Skeletal muscle satellite cell (primary cell): ENCODE measurements around the gene MAP1LC3A.

Experiments
- H3K27me3 ChIP-seq: 2 replicates; pipeline ENCODE4 v1.7.0; 2013; ENCODE audit warnings: low read length; ENCODE audit not compliant: control insufficient read depth, insufficient read depth
- H3K36me3 ChIP-seq: 2 replicates; pipeline ENCODE4 v1.7.0; 2013; ENCODE audit warnings: mild to moderate bottlenecking, control low read depth, low read length; ENCODE audit not compliant: insufficient read depth
- H3K4me1 ChIP-seq: 2 replicates; pipeline ENCODE4 v1.7.0; 2013; ENCODE audit warnings: low read length; ENCODE audit not compliant: control insufficient read depth, insufficient read depth
- H3K4me2 ChIP-seq: 2 replicates; pipeline ENCODE4 v1.7.0; 2013; ENCODE audit warnings: mild to moderate bottlenecking, low read length
- H3K4me3 ChIP-seq: 2 replicates; pipeline ENCODE4 v1.7.0; 2013; ENCODE audit warnings: low read length
- H3K9ac ChIP-seq: 2 replicates; pipeline ENCODE4 v1.7.0; 2013; ENCODE audit warnings: mild to moderate bottlenecking, low read depth, low read length, moderate library complexity
- H3K9me3 ChIP-seq: replicated peaks from 2 replicates; pipeline ENCODE4 v1.7.0; 2013; ENCODE audit warnings: mild to moderate bottlenecking, control low read depth, low read length

MAP1LC3A gene

DNA sequence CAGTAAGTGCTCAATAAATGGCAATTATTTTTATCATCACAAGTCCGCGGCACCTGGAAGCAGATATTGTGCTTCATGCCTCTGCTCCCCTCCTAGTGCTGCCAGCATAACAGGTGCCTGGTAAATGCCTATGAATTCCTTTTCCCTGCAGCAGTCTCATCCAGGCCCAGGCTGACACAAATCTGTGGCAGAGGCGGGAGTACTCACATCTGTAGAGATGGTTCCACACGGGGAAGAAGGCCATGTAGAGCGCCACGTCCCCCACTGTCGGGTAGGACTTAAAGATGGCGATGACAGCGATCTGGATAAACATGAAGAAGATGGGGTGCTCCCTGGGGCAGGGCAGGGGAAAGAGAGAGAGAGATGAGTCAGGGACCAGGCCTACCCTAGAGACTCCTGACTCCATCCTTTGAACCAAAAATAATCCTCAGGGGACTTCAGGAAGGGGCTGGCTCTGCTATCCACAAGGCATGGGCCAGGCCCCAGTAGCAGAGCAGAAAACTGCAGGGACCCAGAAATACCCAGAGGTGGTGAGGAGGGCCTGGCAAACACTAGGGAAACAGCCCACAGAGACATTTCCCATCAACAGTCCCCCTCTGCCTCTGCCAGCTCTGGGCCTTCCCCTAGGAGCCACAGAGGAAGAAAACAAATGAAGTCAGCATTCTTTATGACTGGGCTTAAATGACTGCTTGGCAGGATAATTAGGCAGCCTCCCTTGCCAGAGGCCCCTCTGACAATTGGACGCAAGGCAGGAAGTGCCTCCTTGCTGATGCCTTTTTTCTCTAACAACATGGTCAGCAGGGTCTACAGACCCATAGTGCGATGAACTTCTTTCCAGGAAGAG, 23.0 kb downstream of the MAP1LC3A start:
- Histone ChIP-seq H3K4me3 (no peak overlapping the region), H3K4me2 (no peak overlapping the region), H3K4me1 (peaks cover 41% of the 10 kb centered on the region), H3K9me3 (no peaks in the 10 kb centered on the region), H3K36me3 (peaks cover 6% of the 10 kb centered on the region), H3K27me3 (no peaks in the 10 kb centered on the region), H3K9ac (peak overlapping the region; percentile 26)

DNA sequence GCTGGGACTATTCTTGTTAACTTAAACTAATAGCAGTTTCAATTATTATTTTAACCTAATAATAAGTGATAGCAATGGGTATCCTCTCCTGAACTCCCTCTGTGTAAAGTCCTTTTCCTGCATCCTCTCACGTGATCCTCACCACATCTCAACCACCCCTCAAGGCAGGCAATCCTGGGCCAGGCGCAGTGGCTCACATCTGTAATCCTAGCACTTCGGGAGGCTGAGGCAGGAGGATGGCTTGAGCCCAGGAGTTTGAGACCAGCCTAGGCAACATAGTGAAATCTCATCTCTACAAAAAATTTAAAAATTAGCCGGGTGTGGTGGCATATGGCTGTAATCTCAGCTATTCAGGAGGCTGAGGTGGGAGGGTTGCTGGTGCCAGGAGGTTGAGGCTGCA, 23.7 kb downstream of the MAP1LC3A start:
- Histone ChIP-seq H3K36me3 (peaks cover 6% of the 10 kb centered on the region), H3K9ac (no peak overlapping the region), H3K27me3 (no peaks in the 10 kb centered on the region), H3K4me3 (no peak overlapping the region), H3K4me2 (no peak overlapping the region), H3K9me3 (no peaks in the 10 kb centered on the region), H3K4me1 (peaks cover 41% of the 10 kb centered on the region)

DNA sequence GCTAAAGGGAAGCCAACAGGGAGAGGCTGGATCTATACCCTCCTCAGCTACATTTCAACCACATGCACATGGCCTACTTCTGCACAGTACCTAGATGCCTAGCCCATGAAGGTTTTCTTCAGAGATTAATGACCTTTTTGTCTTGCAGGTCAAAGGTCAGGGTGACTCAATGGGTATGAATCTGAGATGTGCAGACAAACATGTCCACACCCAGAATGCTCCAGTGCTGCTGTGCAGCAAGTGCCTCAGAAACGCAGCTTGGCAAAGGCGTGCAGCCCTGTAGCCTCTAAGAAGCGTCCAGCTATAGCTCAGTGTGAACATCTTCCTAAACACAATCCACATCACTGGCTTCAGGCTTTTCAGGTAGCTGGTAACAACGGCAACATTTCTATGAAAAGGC, 24.4 kb downstream of the MAP1LC3A start:
- peaks cover 6% of the 10 kb centered on the region for H3K36me3 ChIP-seq
- no peak overlapping the region for H3K4me3 ChIP-seq
- H3K4me2 ChIP-seq = no peak overlapping the region
- H3K27me3 ChIP-seq = no peaks in the 10 kb centered on the region
- peaks cover 41% of the 10 kb centered on the region for H3K4me1 ChIP-seq
- H3K9me3 ChIP-seq = no peaks in the 10 kb centered on the region
- H3K9ac ChIP-seq = no peak overlapping the region

DNA sequence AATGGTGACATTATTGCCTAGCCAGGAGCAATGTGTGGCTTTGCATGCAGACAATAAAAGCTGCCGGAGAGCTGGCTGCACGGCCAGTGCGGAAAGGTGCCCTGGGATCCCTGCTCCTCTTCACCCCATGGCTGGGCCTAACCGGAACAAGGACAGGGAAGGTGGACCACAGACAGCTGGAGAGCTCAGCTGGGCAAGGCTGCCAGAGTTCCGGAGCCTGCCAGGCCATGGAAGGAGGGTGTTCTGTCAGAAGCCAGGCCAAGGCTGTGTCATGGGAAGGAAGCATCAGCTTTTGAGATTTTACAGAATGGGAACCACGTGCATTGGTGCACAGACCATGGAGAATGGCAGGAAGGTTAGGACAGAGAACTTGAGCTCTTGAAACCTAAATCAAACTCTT, 25.0 kb downstream of the MAP1LC3A start:
- Histone ChIP-seq H3K9me3 (no peaks in the 10 kb centered on the region), H3K4me1 (peaks cover 41% of the 10 kb centered on the region), H3K27me3 (no peaks in the 10 kb centered on the region), H3K4me3 (no peak overlapping the region), H3K36me3 (peaks cover 6% of the 10 kb centered on the region), H3K9ac (no peak overlapping the region), H3K4me2 (no peak overlapping the region)

DNA sequence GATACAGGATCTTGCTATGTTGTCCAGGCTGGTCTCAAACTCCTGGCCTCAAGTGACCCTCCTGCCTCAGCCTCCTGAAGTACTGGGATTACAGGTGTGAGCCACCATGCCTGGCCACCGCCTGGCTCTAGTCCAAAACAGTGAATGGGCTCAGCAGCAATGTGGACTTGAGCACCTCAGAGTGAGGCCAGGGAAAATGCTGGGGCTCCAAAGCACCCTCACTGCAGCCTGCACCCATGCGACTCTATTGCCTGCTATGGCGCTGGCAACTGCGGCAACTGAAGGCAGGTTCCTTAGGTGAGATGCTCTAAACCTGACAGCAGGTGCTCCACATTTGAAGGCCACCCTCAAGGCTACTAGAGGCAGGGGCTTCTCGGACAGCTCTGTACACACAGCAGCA, 26.5 kb downstream of the MAP1LC3A start:
- Histone ChIP-seq H3K4me1 (peaks cover 29% of the 10 kb centered on the region), H3K27me3 (no peaks in the 10 kb centered on the region), H3K4me3 (no peak overlapping the region), H3K36me3 (peaks cover 6% of the 10 kb centered on the region), H3K4me2 (no peak overlapping the region), H3K9me3 (no peaks in the 10 kb centered on the region), H3K9ac (no peak overlapping the region)

DNA sequence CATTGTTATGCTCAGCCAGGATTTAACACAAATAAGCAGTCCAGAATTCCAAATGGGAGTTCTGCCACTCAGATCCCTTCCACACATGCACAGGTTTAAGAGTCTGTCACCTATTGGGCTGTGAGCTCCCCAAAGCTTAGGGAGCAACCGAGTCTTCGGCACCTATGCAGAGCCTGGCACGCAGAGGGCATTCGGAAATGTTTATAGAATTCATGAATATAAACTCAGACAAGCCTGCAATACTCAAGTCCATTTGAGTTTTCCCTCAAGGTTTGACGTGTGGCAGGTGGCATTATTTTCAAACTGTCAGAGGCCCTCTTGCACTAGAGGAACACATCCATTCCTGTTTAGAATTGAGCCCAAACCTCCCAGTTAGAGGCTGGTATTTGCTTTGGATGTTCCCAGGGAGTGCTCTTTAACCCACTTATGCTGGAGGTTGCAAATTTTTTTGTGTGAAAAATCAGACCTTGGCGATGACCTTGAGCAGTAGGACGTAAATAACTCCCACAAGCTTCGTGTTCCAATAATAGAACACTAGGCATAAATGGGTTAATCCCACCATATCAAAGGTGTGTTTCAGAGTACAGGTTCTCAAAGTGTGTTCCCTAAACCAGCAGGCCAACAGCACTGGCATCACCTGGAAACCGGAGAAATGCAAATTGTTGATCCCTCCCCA, 28.1 kb downstream of the MAP1LC3A start:
- Histone ChIP-seq H3K36me3 (peaks cover 6% of the 10 kb centered on the region), H3K9ac (no peak overlapping the region), H3K4me3 (no peak overlapping the region), H3K27me3 (no peaks in the 10 kb centered on the region), H3K9me3 (no peaks in the 10 kb centered on the region), H3K4me2 (no peak overlapping the region), H3K4me1 (peaks cover 21% of the 10 kb centered on the region)

DNA sequence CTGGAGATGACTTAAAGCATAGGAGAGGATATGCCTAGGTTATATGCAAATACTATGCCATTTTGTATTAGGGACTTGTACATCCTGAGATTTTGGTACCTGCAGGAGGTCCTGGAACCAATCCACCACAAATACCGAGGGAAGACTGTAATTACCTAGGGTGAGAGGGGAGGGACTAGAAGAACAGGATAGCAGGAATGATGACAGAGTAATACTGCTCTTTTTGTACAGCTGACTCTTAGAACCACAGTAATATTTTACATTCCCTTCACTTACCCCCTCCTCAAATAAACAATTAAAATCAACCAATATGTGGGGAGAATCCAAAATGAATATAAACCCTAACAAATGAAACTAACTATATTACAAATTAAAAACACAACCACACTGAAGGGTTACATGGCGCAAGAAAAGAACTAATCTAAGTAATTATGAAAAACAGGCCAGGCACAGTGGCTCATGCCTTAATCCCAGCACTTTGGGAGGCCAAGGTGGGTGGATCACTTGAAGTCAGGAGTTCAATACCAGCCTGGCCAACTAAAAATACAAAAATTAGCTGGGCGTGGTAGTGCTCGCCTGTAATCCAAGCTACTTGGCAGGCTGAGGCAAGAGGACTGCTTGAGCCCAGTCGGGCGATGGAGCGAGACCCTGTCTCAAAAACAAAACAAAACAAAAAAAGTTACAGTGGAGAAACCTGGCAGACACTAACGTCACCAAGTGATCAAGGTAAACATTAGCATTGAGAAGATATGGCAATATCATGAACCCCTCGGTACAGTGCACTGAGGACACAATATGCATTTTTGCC, 37.1 kb downstream of the MAP1LC3A start:
- Histone ChIP-seq H3K27me3 (no peaks in the 10 kb centered on the region), H3K4me1 (no peaks in the 10 kb centered on the region), H3K4me3 (no peak overlapping the region), H3K9ac (no peak overlapping the region), H3K36me3 (no peaks in the 10 kb centered on the region), H3K9me3 (no peaks in the 10 kb centered on the region), H3K4me2 (no peak overlapping the region)

DNA sequence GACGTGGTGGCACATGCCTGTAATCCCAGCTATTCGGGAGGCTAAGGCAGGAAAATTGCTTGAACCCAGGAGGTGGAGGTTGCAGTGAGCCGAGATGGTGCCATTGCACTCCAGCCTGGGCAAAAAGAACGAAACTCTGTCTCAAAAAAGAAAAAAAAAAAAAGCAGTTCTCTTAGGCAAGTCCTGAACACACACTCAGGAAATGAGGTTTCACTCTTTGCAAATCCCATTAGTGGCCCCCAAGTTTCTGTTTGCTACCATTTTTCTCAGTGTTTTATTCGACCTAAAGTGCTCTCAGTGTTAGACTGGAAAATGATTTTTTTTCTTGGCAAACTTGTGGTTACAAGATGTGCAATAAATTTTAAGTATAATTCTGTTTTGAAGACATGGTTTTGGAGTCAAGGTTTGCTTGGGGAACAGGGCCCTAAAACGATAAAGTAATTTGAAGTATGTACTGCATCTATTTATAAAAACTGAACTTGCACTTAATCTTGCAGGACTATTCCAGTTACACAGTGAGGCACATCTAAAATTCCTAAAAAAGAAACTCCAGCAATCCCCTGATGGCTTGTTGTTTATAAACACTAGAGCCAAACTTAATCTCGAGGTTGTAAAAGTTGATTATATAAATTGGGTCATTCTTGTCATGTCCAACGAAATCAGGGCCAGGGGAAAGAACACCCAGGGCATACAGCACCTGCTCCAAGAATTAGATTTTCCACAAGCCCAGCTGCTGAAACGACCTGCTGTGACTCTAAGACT, 42.6 kb downstream of the MAP1LC3A start:
- no peak overlapping the region for H3K4me2 ChIP-seq
- H3K36me3 ChIP-seq = no peaks in the 10 kb centered on the region
- H3K4me1 ChIP-seq = no peaks in the 10 kb centered on the region
- no peak overlapping the region for H3K4me3 ChIP-seq
- H3K9me3 ChIP-seq = no peaks in the 10 kb centered on the region
- no peaks in the 10 kb centered on the region for H3K27me3 ChIP-seq
- H3K9ac ChIP-seq = no peak overlapping the region

DNA sequence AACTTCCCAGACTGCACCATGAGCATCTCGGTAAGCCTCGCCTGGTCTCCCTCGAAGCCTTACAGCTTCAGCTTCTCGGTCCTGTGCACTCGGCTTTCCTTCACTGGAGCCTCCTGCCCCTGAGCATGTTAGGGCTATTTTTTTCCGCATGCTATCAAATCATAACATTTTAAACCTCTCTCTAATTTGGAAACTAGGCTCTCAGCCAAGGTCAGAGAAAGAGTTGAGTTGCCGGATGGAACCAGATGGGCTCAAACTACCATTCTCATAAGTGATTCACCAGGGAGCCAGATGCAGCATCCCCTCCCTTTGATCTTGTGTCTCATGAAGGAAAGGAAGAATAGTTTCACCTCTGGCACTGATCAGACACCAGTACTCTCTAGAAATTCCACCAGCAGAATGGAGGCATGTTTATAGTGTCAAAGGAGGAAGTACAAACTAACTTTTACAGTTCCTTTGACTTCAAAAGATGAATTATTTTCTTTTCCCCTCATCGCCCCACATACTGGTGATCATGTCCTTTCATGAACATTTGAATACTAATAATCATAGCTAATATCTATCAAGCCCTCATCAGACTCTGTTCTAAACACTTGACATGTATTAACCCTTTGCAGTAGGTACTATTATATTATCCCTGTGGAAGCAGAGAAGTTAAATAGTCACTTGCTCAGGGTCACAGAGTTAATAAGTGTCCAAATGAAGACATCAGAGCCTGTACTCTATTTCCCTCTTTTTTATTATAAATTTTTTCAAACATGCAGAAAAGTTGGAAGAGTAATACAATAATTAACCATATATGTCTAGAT, 46.7 kb downstream of the MAP1LC3A start:
- Histone ChIP-seq H3K36me3 (no peaks in the 10 kb centered on the region), H3K9ac (no peak overlapping the region)

DNA sequence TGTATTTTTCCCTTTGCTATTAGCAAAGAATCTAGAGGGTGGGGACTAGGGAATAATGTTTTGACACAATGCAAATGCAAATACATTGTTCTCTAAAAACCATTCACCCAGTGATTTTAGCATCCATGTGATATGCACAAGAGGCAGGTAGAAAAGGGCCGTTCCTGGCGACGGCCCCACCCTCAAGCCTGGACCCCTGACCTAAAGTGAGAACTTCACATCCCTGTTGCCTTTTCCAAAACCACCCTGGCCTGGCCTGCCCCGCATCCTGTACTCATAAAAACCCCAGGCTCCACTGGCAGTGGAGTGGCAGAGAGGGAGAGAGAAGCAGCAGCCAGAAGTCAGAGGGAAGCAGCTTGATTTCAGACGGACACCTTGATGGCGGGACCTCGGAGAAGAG, 48.5 kb downstream of the MAP1LC3A start:
- no peaks in the 10 kb centered on the region for H3K9me3 ChIP-seq
- H3K27me3 ChIP-seq = no peaks in the 10 kb centered on the region
- no peak overlapping the region for H3K9ac ChIP-seq
- no peaks in the 10 kb centered on the region for H3K36me3 ChIP-seq
- no peak overlapping the region for H3K4me3 ChIP-seq
- no peaks in the 10 kb centered on the region for H3K4me1 ChIP-seq
- no peak overlapping the region for H3K4me2 ChIP-seq

More for the DNA sequence above, 46.7 kb downstream of the MAP1LC3A start:
- H3K9me3 ChIP-seq = no peaks in the 10 kb centered on the region
- H3K4me3 ChIP-seq = no peak overlapping the region
- H3K4me2 ChIP-seq = no peak overlapping the region
- H3K4me1 ChIP-seq = no peaks in the 10 kb centered on the region
- H3K27me3 ChIP-seq = no peaks in the 10 kb centered on the region
